Neural progenitor cell (in vitro differentiated cells): ENCODE measurements around the gene PPM1L.
A peak's percentile ranks its signal among the peaks of the same experiment; 100 is the strongest.

ENCODE experiments used
- CTCF ChIP-seq: fragments of 200-600 bp; sonication (generic); IDR thresholded peaks from 2 replicates; pipeline ENCODE4 v1.5.1; 2017; ENCODE audit warnings: antibody characterized with exemption, mild to moderate bottlenecking
- EZH2 ChIP-seq: fragments of 200-600 bp; sonication (generic); IDR thresholded peaks from 2 replicates; pipeline ENCODE4 v1.6.1; 2017; ENCODE audit warnings: antibody characterized with exemption, mild to moderate bottlenecking, moderate library complexity
- EZH2phosphoT487 ChIP-seq: fragments of 200-600 bp; sonication (generic); IDR thresholded peaks from 2 replicates; pipeline ENCODE4 v1.6.1; 2017; ENCODE audit warnings: antibody characterized with exemption

GRCh38 chr3:160929595-160929994 is 173.6 kb downstream of the PPM1L start:
- TF ChIP-seq CTCF (peak; percentile 23), EZH2 (no peak), EZH2phosphoT487 (no peak)
